NOMO-1 treated with dmso at 0.1 percent for 144 hours (cell line): ENCODE measurements around the gene TDG.

Source experiments
- DNase-seq: peaks from one replicate; lab custom pipeline; 2025; ENCODE audit not compliant: unreplicated experiment; lab: John Stamatoyannopoulos, UW

TDG gene

GRCh38 chr12:103965590-103966504 lies at the start of gene TDG:
Gene TDG (plus strand): TSS chr12:103965872. CDS start chr12:103966038, 166 bp downstream.
- peak; percentile 99 for DNase-seq

DNA sequence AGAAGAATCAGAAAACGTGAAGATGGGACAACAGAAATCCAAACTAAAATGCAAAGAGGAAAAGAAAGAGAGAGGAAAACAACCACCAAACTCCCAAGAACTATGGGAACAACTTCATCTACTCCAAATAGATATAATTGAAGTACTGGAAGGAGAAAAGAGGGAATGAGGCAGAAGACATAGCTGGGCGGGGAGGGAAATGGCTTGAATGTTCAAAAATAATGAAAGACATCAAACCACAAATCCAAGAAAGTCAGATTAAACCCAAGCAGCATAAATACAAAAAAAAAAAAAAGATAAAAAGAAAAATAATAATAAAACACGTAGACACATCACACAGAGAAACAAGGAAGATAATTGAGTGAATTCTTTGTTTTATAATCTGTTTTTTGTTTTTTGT lies 47.8 kb upstream of the TDG start:
- DNase-seq, result no peak

DNA sequence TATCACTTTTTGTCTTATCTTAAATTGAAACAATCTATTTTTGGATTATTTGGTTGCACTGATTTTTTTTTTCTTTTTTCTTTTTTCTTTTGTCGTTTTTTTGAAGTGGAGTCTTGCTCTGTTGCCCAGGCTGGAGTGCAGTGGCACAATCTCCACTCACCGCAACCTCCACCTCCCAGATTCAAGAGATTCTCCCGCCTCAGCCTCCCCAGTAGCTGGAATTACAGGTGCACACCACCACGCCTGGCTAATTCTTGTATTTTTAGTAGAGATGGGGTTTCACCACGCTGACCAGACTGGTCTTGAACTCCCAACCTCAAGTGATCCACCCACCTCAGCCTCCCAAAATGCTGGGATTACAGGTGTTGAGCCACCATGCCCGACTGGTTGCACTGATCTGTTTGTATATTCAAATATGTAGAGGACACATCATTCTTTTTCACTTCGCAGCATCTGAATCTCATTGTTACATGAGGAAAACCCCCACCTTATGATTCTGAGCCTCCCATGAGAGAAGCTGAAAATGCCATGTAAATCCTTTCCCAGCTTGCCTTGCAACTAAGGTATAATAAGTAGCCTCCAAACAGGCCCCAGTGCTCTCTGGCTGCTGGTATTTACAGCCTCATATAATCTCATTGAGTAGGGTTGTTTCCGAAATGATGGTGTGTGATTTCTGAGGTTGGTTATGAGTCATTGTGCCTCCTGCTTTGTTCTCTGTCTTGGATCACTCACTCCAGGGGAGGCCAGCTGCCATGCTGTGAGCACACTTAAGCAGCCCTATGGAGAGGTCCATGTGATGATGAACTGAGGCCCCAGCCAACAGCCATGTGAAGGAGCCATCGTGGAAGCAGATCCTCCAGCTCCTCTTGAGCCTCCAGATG lies 40.7 kb upstream of the TDG start:
- DNase-seq, result no peak

DNA sequence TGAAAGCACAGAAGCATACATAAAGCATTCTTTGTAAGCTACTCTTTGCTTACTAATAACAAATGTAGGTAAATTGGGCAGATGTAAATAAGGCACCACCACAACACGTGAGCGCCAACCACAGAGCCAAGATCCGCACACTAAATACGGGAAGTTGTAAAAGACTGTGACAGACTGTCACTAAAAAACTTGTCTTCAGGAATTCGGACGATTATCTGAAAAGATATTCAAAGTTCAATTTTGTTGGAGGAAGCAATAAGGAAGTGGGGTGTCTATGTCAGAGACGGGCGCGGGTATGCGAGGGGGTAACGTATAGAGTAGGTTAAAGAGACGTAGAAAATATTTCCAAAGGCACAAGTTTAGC lies 37.0 kb upstream of the TDG start:
- peak; percentile 69 for DNase-seq

DNA sequence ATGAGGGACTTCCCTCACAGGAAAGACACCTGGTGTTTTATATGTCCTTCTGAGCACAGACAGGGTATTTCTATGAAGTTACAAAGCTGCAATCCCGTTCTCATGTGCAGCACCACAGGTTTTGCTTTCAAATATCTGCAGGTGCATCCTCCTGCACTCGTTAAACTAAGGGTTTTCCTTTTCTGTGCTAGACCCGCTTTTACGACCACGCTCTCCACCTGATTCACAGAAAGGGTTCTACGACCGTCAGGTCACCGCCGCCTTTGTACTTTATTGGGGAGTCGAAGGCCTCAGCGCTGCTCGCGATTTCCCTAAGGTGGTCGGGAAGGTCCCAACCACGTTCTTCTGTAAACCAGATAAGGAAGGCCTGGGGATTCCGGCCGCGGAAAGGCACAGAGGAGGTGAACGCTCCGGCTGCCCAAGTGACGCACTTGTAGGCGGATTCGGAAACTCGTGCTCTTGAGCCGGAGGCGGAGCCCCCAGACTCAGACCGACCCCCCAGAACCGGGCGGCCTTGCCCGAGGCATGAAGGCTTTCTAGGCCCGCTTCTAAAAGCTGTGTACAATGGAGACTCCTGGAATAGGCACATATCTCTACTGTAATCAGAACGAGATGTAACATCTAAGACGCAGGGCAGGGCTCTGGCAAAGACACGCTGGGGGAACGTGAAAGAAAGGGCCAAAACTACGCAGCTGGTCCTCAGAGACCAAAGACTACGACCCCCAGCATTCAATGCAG lies 36.5 kb upstream of the TDG start:
- DNase-seq, result peak; percentile 72

DNA sequence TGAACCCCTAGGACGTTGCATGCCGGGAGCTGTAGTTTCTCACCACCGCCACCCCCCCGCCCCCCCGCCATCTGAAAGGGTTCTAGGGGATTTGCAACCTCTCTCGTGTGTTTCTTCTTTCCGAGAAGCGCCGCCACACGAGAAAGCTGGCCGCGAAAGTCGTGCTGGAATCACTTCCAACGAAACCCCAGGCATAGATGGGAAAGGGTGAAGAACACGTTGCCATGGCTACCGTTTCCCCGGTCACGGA lies 36.0 kb upstream of the TDG start:
- DNase-seq, result no peak

DNA sequence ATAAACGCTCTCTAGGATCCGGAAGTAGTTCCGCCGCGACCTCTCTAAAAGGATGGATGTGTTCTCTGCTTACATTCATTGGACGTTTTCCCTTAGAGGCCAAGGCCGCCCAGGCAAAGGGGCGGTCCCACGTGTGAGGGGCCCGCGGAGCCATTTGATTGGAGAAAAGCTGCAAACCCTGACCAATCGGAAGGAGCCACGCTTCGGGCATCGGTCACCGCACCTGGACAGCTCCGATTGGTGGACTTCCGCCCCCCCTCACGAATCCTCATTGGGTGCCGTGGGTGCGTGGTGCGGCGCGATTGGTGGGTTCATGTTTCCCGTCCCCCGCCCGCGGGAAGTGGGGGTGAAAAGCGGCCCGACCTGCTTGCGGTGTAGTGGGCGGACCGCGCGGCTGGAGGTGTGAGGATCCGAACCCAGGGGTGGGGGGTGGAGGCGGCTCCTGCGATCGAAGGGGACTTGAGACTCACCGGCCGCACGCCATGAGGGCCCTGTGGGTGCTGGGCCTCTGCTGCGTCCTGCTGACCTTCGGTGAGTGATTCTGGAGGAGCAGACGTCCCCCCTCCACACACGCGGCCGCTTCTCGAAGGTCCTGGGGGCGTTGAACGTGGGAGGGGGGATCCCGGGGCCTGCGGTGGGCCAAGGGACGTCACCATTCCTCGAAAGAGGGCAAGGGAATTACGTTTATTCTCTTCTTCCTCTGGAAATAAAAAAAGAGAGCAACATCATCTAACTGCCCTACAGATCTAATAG lies 35.5 kb upstream of the TDG start, which contains the start of gene HSP90B1:
HSP90B1 (plus strand) TSS at position 377 of the 753 bp plus-strand sequence; CDS start at position 483, 106 bp downstream.
- DNase-seq, result peak; percentile 99

- DNase-seq, result peak; percentile 53
Measured at GRCh38 chr12:103930787-103931735, 34.6 kb upstream of the TDG start.

GRCh38 chr12:103933237-103933636 lies 32.4 kb upstream of the TDG start:
- DNase-seq, result no peak

- no peak for DNase-seq
Measured at GRCh38 chr12:103936679-103937078, 29.0 kb upstream of the TDG start.

DNA sequence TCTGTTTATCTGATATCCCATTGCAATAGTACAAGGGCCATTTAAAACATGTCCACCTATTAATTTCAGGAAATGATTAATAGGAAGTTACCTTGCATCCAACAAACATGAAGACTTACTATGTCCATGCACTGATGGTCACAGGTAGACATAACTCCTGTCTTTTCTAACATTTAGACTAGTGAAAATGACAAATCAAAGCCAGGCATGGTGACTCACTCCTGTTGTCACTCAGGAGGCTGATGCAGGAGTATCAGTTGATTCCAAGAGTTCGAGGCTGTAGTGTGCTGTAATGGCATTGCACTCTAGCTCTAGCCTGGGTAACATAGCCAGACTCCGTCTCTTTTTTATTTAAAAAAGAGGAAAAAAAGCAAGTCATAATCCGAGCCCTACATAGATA lies 20.7 kb upstream of the TDG start:
- DNase-seq, result no peak

DNA sequence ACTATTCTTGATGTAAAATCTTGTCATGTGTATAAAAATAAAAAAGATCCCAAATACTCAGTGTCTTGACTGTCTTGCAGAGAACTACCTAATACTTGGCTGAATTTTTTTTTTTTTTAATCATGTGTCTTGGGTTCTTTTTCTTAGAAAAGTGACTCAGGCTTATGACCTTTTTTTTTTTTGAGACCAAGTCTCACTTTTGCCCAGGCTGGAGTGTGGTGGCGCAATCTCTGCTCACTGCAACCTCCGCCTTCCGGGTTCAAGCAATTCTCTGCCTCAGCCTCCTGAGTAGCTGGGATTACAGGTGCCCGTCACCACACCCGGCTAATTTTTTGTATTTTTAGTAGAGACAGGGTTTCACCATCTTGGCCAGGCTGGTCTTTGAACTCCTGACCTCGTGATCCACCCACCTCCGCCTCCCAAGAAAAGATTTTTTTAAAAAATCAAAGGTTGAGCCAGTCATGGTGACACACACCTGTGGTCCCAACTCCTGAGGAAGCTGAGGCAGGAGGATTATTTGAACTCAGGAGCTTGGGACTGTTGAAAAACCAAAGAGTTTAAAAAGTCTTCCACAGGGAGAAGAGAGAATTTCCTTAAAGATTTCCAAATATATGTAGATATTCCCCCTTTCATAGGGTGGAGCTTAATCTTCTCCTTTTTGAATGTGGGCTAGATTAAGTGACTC lies 17.7 kb upstream of the TDG start:
- no peak for DNase-seq

DNA sequence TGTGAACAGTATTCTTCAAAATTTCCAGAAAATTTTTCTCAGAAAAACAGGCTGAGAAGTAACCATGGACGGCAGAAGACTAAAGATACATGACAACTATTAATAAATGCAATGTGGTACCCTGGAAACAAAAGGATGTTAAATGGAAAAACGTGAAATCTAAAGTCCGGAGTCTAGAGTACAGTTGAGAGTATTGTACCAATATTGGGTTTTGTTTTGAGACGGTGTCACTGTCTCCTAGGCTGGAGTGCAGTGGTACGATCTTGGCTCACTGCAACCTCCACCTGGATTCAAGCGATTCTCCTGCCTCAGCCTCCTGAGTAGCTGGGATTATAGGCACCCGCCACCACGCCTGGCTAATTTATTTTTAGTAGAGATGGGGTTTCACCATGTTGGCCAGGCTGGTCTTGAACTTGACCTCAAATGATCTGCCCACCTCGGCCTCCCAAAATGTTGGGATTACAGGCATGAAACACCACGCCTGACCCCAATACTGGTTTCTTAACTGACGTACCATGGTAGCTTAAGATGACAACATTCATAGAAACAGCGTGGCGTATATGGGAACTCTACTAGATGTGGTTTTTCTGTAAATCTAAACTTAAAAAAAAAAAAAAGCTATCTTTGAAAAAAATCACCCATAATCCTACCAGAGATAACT lies 16.8 kb upstream of the TDG start:
- no peak for DNase-seq

GRCh38 chr12:103952497-103952896 lies 13.2 kb upstream of the TDG start:
- DNase-seq, result no peak

GRCh38 chr12:103955811-103956508 lies 9.7 kb upstream of the TDG start:
- DNase-seq, result no peak

- no peak for DNase-seq
Measured at GRCh38 chr12:103956509-103957027, 9.1 kb upstream of the TDG start.

GRCh38 chr12:103957865-103958388 lies 7.7 kb upstream of the TDG start:
- no peak for DNase-seq
